H1 (cell line): ENCODE results near the gene APPL2. TPM values are rescaled to one million over a fixed set of nuclear protein-coding genes. Genes with fewer than 3 reads are reported as not detected.

ENCODE experiments used
- BRCA1 ChIP-seq: IDR thresholded peaks from 2 replicates; pipeline ENCODE4 v1.6.1; 2012; ENCODE audit warnings: low read depth, low read length, improper control_type of control experiment
- POU5F1 ChIP-seq: IDR thresholded peaks from 2 replicates; pipeline ENCODE4 v1.6.1; 2011; ENCODE audit warnings: low read depth, mild to moderate bottlenecking, low read length, moderate library complexity
- SP2 ChIP-seq: IDR thresholded peaks from 2 replicates; pipeline ENCODE4 v1.6.1; 2012; ENCODE audit warnings: mild to moderate bottlenecking, low read length, inconsistent platforms
- polyA plus RNA-seq, 7 experiments: library from polyadenylated mRNA; depleted of rRNA in 3 of 7; stranded (reverse) in 5 of 7; unstranded in 2 of 7; fragments of >200 nt in 5 of 7; fragments of 200-250 nt in 2 of 7; gene quantifications; 1 replicate in 5 of 7; 2 replicates in 1 of 7; 4 replicates in 1 of 7; pipeline versions ENCODE4 v1.2.1 to v1.2.3, GENCODE V29; 2011 to 2013; ENCODE audit warnings: missing spikeins in 2 of 7, mixed read lengths in 2 of 7
- total RNA-seq: library from RNA; stranded (reverse); fragmentation: NEBNext Ultra II Directional; extraction: Animal tissue kit (Norgen Biotek cat#: 25700); gene quantifications from 2 replicates; pipeline ENCODE4 v1.2.1, GENCODE V29; 2021
- TF ChIP-seq, protein P1 (sequence below): IDR thresholded peaks from 2 replicates; pipeline ENCODE4 v1.6.1; 2012; ENCODE audit warnings: inconsistent platforms
- TF ChIP-seq, protein P2 (sequence below): IDR thresholded peaks from 2 replicates; pipeline ENCODE4 v1.6.1; 2012; ENCODE audit warnings: inconsistent platforms

APPL2 gene
- total and polyA plus RNA-seq, 2 of the 8 experiments (the other 6 are each of a cell fraction or from before 2014, with no cell fraction given), result 8.9 to 22.9 TPM

DNA sequence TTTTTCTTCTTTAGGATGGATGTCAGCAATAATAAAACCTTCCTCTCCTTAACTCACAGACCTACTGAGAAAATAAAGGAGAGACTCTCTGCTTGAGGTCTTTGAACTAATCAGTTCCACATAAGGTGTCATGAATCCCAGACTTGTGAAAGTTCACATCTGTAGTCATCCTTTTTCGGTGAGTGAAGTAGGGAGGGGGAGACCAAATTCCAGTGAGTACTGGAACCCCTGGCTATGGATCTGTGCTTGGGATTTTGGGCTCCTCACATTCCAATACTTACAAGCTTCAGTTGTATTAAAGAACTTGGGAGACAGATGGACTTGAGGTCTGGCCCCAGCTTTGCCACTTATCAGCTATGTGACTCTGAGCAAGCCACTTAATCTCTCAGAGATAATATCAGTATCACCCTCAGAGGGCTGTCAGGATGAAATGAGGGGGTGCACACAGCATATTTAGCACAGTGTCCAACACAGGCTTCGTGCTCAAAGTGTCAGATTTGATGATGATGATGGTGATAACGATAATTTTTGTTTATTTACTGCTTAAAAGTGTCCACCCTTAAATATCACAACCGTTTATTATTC is 34.8 kb upstream of the APPL2 start (continued):
- TF ChIP-seq, protein P1, sequence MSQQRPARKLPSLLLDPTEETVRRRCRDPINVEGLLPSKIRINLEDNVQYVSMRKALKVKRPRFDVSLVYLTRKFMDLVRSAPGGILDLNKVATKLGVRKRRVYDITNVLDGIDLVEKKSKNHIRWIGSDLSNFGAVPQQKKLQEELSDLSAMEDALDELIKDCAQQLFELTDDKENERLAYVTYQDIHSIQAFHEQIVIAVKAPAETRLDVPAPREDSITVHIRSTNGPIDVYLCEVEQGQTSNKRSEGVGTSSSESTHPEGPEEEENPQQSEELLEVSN, result no peak
- TF ChIP-seq BRCA1, result no peak
- TF ChIP-seq, protein P2, sequence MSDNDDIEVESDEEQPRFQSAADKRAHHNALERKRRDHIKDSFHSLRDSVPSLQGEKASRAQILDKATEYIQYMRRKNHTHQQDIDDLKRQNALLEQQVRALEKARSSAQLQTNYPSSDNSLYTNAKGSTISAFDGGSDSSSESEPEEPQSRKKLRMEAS, result no peak
- no peak for TF ChIP-seq SP2
- TF ChIP-seq POU5F1, result no peak
